Spleen (tissue), 11 donors: ENCODE results near the gene DCAKD. TPM values are rescaled to one million over a fixed set of nuclear protein-coding genes. Genes with fewer than 3 reads are reported as not detected.
"Not testable (repeated sequence)": the region's sequence is repeated elsewhere in the genome, so short reads cannot be mapped to it uniquely, and the experiment has no call there.

ENCODE experiments used
- DNase-seq: peaks from one replicate; pipeline ENCODE4 v3.0.0-alpha.2; 2020
- H3K27ac ChIP-seq, 8 donors: fragments of 200-600 bp; sonication (generic) in 7 of 8; 1 replicate in 4 of 8; 2 replicates in 4 of 8; pipeline versions ENCODE4 v1.5.0 to v1.8.0; 2016 to 2021; ENCODE audit warnings: inconsistent platforms in 4 of 8, mild to moderate bottlenecking in 4 of 8, moderate library complexity in 1 of 8
- H3K27me3 ChIP-seq, 7 donors: fragments of 200-600 bp; sonication (generic) in 6 of 7; replicated peaks in 1 of 7; 1 replicate in 4 of 7; 2 replicates in 3 of 7; pipeline versions ENCODE4 v1.5.0 to v1.8.0; 2016 to 2021; ENCODE audit warnings: inconsistent platforms in 3 of 7, mild to moderate bottlenecking in 1 of 7
- H3K36me3 ChIP-seq, 6 donors: fragments of 200-600 bp; sonication (generic) in 5 of 6; 1 replicate in 4 of 6; 2 replicates in 2 of 6; pipeline versions ENCODE4 v1.5.0 to v1.8.0; 2016 to 2021; ENCODE audit warnings: inconsistent platforms in 2 of 6
- H3K4me1 ChIP-seq, 6 donors: fragments of 200-600 bp; sonication (generic) in 5 of 6; 1 replicate in 3 of 6; 2 replicates in 3 of 6; pipeline versions ENCODE4 v1.5.0 to v1.8.0; 2016 to 2021; ENCODE audit warnings: inconsistent platforms in 3 of 6
- H3K4me3 ChIP-seq, 8 donors: fragments of 200-600 bp; sonication (generic) in 7 of 8; 1 replicate in 4 of 8; 2 replicates in 4 of 8; pipeline versions ENCODE4 v1.5.0 to v1.8.0; 2016 to 2021; ENCODE audit warnings: inconsistent platforms in 4 of 8, mild to moderate bottlenecking in 4 of 8, moderate library complexity in 2 of 8
- H3K9me3 ChIP-seq, 8 donors: fragments of 200-600 bp; sonication (generic) in 7 of 8; 1 replicate in 4 of 8; 2 replicates in 4 of 8; pipeline versions ENCODE4 v1.5.0 to v1.8.0; 2016 to 2021; ENCODE audit warnings: inconsistent platforms in 4 of 8
- POLR2A ChIP-seq, 3 donors: fragments of 450-650 bp; IDR thresholded peaks; one replicate each; pipeline ENCODE4 v1.5.1; 2017; ENCODE audit warnings: antibody characterized with exemption in 3 of 3, mild to moderate bottlenecking in 1 of 3
- POLR2AphosphoS5 ChIP-seq, 3 donors: sonication (generic); formaldehyde crosslinking; IDR thresholded peaks; one replicate each; pipeline ENCODE4 v1.5.1; 2017; ENCODE audit warnings: antibody characterized with exemption in 3 of 3
- WGBS, 5 donors: extraction: QIAGEN DNeasy Blood & Tissue Kit in 3 of 5; methylation state at CpG; one replicate each; pipeline versions ENCODE4 v1.1.5 to v1.1.7; 2013 to 2018; 5-methylcytosine and 5-hydroxymethylcytosine counted together
- intact Hi-C: fragments of 100-400 bp; cut with DNase I; formaldehyde crosslinking; loops from one replicate; pipeline ENCODE4 v1.15.0; 2023; ENCODE audit warnings: low total_unique reads
- polyA plus RNA-seq, 3 donors: library from polyadenylated mRNA; stranded (reverse); fragments of 200-250 nt; gene quantifications; one replicate each; pipeline ENCODE4 v1.2.1, GENCODE V29; 2013
- total RNA-seq, 7 donors: library from RNA; depleted of rRNA in 3 of 7; stranded (reverse); fragments of >200 nt in 3 of 7; fragmentation: NEBNext Ultra II Directional in 4 of 7; extraction: Animal tissue kit (Norgen Biotek cat#: 25700) in 4 of 7; gene quantifications; one replicate each; pipeline versions ENCODE4 v1.1.0 to v1.2.1, GENCODE V29; 2016 to 2021
- TF ChIP-seq, protein P1 (sequence below), 11 experiments: fragments of 200-600 bp in 7 of 11; fragments of 450-650 bp in 4 of 11; sonication (generic) in 4 of 11; IDR thresholded peaks in 8 of 11; conservative IDR thresholded peaks in 3 of 11; 1 replicate in 7 of 11; 2 replicates in 4 of 11; pipeline versions ENCODE4 v1.4.0 to v1.8.0; 2016 to 2021; ENCODE audit warnings: antibody characterized with exemption in 11 of 11, inconsistent platforms in 4 of 11, mild to moderate bottlenecking in 1 of 11
- donor health status: healthy with polysubstance abuse.
- donor health status: DM: no; HTN: no; CAD: no; lungs with moderate emphysema.
- donor health status: DM: no; HTN: no; CAD: no.
- donor health status: Bipolar disorder and iron deficiency.
- donor health status: healthy.
- donor health status: DM: no; HTN: no; CAD: no.
- donor health status: DM: yes; HTN: yes; CAD: no.

Gene DCAKD
- total and polyA plus RNA-seq, 10 donors: 7.2 to 23.7 (median 19.3) TPM

DNA sequence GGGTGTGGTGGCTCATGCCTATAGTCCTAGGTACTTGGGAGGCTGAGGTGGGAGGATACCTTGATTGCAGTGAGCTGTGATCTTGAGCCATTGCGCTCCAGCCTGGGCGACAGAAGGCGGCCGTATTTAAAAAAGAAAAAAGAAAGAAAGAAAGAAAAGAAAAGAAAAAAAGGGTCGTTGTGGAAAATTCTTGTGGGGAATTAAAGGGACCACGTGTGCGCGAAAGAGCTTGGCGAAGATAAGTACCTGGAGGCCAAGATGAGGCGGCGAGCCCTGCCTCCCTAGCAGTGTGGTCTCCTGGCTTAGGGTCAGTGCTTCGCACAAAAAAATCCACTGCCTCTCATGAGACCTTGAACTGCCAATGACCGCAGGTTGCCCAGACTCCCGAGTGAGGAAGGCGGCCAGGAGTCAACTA, 9.0 kb upstream of the DCAKD start:
- H3K27ac ChIP-seq: peak overlapping the region; percentile 78 to 97 (median 91)
- intact Hi-C loops: no loop called here
- 10 to 20% (median 13%) methylated on average over 15 of the region's 15 CpGs for WGBS, 5 donors
- H3K36me3 ChIP-seq: peaks cover 0 to 4% (median 0%) of the 10 kb centered on the region in 6 donors
- peaks cover 29 to 65% (median 52%) of the 10 kb centered on the region in 6 donors for H3K4me1 ChIP-seq
- H3K27me3 ChIP-seq: no peaks in the 10 kb centered on the region
- H3K9me3 ChIP-seq: no peaks in the 10 kb centered on the region
- TF ChIP-seq POLR2AphosphoS5 (IDR thresholded peaks at IDR 0.05) (no peak), POLR2A (IDR thresholded peaks at IDR 0.05) (no peak)
- TF ChIP-seq, protein P1, sequence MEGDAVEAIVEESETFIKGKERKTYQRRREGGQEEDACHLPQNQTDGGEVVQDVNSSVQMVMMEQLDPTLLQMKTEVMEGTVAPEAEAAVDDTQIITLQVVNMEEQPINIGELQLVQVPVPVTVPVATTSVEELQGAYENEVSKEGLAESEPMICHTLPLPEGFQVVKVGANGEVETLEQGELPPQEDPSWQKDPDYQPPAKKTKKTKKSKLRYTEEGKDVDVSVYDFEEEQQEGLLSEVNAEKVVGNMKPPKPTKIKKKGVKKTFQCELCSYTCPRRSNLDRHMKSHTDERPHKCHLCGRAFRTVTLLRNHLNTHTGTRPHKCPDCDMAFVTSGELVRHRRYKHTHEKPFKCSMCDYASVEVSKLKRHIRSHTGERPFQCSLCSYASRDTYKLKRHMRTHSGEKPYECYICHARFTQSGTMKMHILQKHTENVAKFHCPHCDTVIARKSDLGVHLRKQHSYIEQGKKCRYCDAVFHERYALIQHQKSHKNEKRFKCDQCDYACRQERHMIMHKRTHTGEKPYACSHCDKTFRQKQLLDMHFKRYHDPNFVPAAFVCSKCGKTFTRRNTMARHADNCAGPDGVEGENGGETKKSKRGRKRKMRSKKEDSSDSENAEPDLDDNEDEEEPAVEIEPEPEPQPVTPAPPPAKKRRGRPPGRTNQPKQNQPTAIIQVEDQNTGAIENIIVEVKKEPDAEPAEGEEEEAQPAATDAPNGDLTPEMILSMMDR (IDR thresholded peaks at IDR 0.05 in 8 of 11, conservative IDR thresholded peaks at IDR 0.05 in 3 of 11): no peak
- H3K4me3 ChIP-seq: peak overlapping the region; percentile 71 to 89 (median 80)
- DNase-seq: no peak

DNA sequence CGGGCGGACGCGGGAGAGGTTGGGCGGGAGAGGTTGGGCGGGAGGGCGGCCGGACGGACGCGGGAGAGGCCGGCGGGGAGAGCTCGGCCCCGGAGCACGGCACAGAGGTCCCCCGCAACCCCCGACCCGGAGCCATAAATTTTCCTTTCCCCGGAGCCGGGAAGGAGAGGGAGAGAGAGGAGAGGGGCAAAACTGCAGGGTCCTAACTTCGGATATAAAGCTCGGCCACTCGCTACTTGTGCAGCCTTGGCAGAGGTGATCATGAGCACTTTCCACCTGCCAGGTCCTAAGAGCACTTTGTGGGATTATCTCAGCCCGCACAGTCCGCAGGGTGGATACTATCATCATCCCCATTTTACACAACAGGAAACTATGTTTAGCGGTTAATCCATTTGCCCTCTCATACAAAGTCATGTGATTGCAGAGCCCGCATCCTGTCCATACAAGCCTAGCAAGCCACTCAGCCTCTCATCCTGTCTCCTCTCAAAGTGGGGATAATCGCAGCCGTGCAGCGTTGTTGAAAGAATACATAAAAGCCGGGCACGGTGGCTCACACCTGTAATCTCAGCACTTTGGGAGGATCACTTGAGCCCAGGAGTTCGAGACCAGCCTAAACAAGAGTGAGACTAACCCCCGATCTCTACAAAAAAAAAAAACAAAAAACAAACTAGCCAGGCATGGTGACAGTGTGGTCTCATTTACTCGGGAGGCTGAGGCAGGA, 780 bp upstream of the DCAKD start:
- peak overlapping the region; percentile 75 to 94 (median 88) for H3K27ac ChIP-seq

DNA sequence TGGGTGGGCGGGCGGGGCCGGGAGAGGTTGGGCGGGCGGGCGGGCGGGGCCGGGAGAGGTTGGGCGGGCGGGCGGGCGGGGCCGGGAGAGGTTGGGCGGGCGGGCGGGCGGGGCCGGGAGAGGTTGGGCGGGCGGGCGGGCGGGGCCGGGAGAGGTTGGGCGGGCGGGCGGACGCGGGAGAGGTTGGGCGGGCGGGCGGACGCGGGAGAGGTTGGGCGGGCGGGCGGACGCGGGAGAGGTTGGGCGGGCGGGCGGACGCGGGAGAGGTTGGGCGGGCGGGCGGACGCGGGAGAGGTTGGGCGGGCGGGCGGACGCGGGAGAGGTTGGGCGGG, 254 bp upstream of the DCAKD start:
- intact Hi-C loops: not testable (repeated sequence)

More for the DNA sequence above, 780 bp upstream of the DCAKD start:
- TF ChIP-seq POLR2AphosphoS5 (IDR thresholded peaks at IDR 0.05): peak; percentile 44 to 67 (median 46)
- TF ChIP-seq, protein P1 (IDR thresholded peaks at IDR 0.05 in 8 of 11, conservative IDR thresholded peaks at IDR 0.05 in 3 of 11): no peak
- TF ChIP-seq POLR2A (IDR thresholded peaks at IDR 0.05): no peak
- Histone ChIP-seq H3K27me3 (no peaks in the 10 kb centered on the region), H3K4me3 (peak overlapping the region; percentile 47 to 83 (median 58)), H3K9me3 (no peaks in the 10 kb centered on the region), H3K36me3 (peaks cover 0 to 4% (median 0%) of the 10 kb centered on the region in 6 donors), H3K4me1 (peaks cover 16 to 43% (median 30%) of the 10 kb centered on the region in 6 donors)
- WGBS, 5 donors: 7 to 19% (median 11%) methylated on average over 19 to 35 of the region's 36 CpGs
- peak; percentile 85 for DNase-seq
- intact Hi-C loops: no loop called here

DNA sequence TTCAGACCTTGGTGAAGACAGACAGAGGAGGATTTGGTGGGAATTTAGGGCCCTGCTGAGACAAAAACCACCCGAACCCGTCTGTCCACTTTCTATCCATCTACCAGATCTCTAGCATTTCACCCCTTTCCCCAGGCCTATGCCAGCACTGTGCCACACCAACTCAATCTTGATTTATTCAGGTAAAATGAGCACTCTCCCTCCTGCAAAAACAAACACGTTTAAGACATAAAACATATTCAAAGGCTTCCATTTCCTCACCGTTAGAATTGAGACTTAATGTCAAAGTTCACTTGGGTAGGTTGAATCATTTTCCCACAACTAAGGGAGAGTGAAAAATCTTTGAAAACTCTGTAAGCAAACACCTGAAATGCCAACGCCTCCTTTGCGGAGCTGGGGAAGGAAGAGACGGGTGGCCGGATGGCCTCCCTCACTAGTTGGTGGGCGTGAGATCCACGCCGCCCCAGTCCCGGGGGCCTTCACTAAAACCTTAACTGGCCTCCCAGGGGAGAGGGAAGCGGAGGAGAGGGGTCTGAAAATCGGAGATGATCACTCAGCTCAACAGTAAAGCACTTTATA, 862 bp downstream of the DCAKD start:
- intact Hi-C loops: no loop called here
- 3 to 9% (median 6%) methylated on average over 12 to 14 of the region's 14 CpGs for WGBS, 5 donors
- peaks cover 0 to 4% (median 0%) of the 10 kb centered on the region in 6 donors for H3K36me3 ChIP-seq
- H3K9me3 ChIP-seq: no peaks in the 10 kb centered on the region
- no peak for DNase-seq
- peaks cover 16 to 43% (median 30%) of the 10 kb centered on the region in 6 donors for H3K4me1 ChIP-seq
- TF ChIP-seq POLR2AphosphoS5 (IDR thresholded peaks at IDR 0.05): no peak
- TF ChIP-seq, protein P1 (IDR thresholded peaks at IDR 0.05 in 8 of 11, conservative IDR thresholded peaks at IDR 0.05 in 3 of 11): no peak
- peak overlapping the region; percentile 53 to 71 (median 59) for H3K4me3 ChIP-seq
- no peaks in the 10 kb centered on the region for H3K27me3 ChIP-seq
- H3K27ac ChIP-seq: peak overlapping the region; percentile 80 to 94 (median 89)

More for the DNA sequence above, 254 bp upstream of the DCAKD start:
- H3K9me3 ChIP-seq, DNase-seq, H3K36me3 ChIP-seq, H3K27me3 ChIP-seq: not testable (repeated sequence)
- Histone ChIP-seq H3K4me3 (peak overlapping the region in 7 of 8 donors; percentile 51 to 83 (median 59)), H3K4me1 (peaks cover 16 to 43% (median 30%) of the 10 kb centered on the region in 6 donors), H3K27ac (peak overlapping the region in 7 of 8 donors; percentile 84 to 94 (median 89))
- WGBS, 5 donors: 0% methylated on average over 2 of the region's 54 CpGs; no CpG with 5 or more reads in 4 of the 5 donors
